HUES64 (cell line): Measurements from ENCODE around the gene MRPS2.

Experiments used
- H3K27ac ChIP-seq: 2 replicates; pipeline ENCODE4 v1.7.0; 2013; ENCODE audit warnings: low read depth, low read length, inconsistent platforms
- H3K27me3 ChIP-seq: 2 replicates; pipeline ENCODE4 v1.6.1; 2013; ENCODE audit warnings: mild to moderate bottlenecking, low read length; ENCODE audit not compliant: insufficient read depth
- H3K36me3 ChIP-seq: 2 replicates; pipeline ENCODE4 v1.6.1; 2013; ENCODE audit warnings: mild to moderate bottlenecking, low read length; ENCODE audit not compliant: insufficient read depth
- H3K4me1 ChIP-seq: 2 replicates; pipeline ENCODE4 v1.6.1; 2013; ENCODE audit warnings: mild to moderate bottlenecking, low read length, moderate library complexity; ENCODE audit not compliant: insufficient read depth
- H3K4me3 ChIP-seq: 2 replicates; pipeline ENCODE4 v1.5.1; 2013; ENCODE audit warnings: mild to moderate bottlenecking, low read length, moderate library complexity
- H3K9ac ChIP-seq: 2 replicates; pipeline ENCODE4 v1.6.1; 2013; ENCODE audit warnings: mild to moderate bottlenecking, low read depth, low read length
- H3K9me3 ChIP-seq: 2 replicates; pipeline ENCODE4 v1.6.1; 2013; ENCODE audit warnings: low read depth, low read length; ENCODE audit not compliant: insufficient read depth
- WGBS: fragments of 150-250, 120-280 bp; methylation state at CpG from one replicate; pipeline ENCODE4 v1.1.7; 2013; ENCODE audit warnings: missing lambda C conversion rate; 5-methylcytosine and 5-hydroxymethylcytosine counted together

MRPS2 gene

DNA sequence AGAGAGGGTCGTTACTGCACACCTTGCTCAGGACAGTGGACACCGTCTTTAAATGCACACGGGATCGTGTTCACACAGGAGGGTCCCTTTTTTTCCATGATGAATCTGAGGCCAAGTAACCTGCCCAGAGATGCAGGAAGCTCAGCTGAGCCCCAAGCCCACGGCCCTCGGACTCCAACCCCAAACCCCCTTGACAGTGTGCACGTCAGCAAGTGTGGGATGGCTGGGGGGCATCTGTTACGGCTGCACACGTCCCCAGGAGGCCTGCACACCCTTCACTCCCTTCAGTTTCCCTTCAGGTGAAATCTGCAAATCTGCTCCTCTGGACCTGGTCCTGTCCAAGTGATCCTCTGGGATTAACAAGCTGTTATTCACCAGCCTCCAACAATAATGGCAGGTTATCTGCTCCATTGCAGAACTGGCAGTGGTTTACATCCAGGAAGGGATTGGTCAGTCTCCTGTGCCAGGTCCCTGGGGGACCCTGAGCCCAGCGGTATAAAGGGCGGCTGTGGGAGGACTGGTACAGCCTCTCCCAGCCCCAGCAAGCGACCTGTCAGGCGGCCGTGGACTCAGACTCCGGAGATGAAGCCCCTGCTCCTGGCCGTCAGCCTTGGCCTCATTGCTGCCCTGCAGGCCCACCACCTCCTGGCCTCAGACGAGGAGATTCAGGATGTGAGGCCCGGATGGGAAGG, 20.6 kb downstream of the MRPS2 start, which contains the start of gene LCN1:
Gene LCN1, plus strand, starts transcription at position 525 of the 692 bp plus-strand sequence. Its CDS starts 58 bp downstream, at position 583.
- 92% methylated on average over 18 of the region's 18 CpGs for WGBS
- Histone ChIP-seq H3K9ac (no peak within 1 kb of the TSS), H3K27me3 (no peaks in the 10 kb centered on the region), H3K4me3 (no peak within 1 kb of the TSS), H3K9me3 (no peaks in the 10 kb centered on the region), H3K4me1 (no peaks in the 10 kb centered on the region), H3K36me3 (no peaks in the 10 kb centered on the region), H3K27ac (no peak within 1 kb of the TSS)

- Histone ChIP-seq H3K27me3 (no peaks in the 10 kb centered on the region), H3K27ac (no peak overlapping the region), H3K4me1 (no peaks in the 10 kb centered on the region), H3K36me3 (no peaks in the 10 kb centered on the region), H3K9me3 (no peaks in the 10 kb centered on the region), H3K4me3 (no peak overlapping the region), H3K9ac (no peak overlapping the region)
- 92% methylated on average over 9 of the region's 11 CpGs for WGBS
Measured at GRCh38 chr9:135521608-135522095, 21.2 kb downstream of the MRPS2 start.

DNA sequence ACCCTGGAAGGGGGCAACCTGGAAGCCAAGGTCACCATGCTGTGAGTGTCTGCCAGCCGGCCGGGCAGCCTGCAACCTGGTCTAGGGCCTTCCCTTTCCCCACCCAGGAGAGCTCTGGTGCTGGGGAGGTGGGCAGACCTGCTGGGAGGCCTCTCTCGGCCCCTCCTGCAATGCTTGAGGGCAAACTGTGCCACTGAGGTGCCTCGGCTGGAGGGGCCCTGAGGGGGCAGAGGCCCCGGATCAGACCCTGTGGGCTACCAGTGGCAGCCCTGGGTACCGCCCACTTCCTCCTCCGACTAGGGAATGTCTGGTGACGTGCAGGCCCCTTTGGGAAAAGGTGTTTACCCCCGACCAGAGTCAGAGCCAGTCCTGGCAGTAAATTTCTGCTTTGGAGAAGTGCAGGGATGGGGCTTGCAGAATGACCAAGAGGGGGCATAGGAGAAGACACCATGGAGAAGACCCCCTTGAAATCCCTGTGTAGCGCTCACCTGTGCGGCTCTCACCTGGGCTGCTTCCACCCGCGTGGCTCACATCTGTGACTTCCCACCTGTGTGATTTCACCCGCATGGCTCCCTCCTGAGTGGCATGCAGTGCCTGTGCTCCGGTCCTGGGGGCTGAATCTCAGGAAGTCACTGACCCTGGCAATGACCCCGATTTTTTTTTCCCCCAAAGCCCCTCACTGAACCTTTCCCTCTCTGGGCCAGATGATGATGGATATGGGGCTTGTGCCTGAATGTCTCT, 21.8 kb downstream of the MRPS2 start:
- Histone ChIP-seq H3K9me3 (no peaks in the 10 kb centered on the region), H3K9ac (no peak overlapping the region), H3K4me3 (no peak overlapping the region), H3K27ac (no peak overlapping the region), H3K27me3 (no peaks in the 10 kb centered on the region), H3K4me1 (no peaks in the 10 kb centered on the region), H3K36me3 (no peaks in the 10 kb centered on the region)
- WGBS, result 88% methylated on average over 14 of the region's 16 CpGs

DNA sequence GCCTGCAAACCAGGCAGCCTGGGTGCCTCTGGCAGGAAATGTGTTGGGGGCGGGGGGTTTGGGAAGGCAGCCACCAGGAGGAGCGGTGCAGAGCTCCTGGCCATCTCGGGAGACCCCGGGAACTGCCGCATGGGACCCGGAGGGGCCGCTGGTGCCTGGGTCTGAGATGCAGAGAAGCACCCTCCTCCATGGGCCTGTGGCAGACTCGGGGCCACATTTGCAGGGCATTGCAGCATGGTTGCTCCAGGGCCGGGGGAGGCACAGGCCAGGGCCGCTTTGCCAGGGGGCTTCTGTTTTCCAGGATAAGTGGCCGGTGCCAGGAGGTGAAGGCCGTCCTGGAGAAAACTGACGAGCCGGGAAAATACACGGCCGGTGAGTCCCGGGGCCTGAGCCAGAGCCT, 22.4 kb downstream of the MRPS2 start:
- no peak overlapping the region for H3K27ac ChIP-seq
- WGBS, result 90% methylated on average over 17 of the region's 17 CpGs
- H3K9ac ChIP-seq, result no peak overlapping the region
- H3K27me3 ChIP-seq, result no peaks in the 10 kb centered on the region
- no peak overlapping the region for H3K4me3 ChIP-seq
- H3K36me3 ChIP-seq, result no peaks in the 10 kb centered on the region
- H3K9me3 ChIP-seq, result no peaks in the 10 kb centered on the region
- no peaks in the 10 kb centered on the region for H3K4me1 ChIP-seq

DNA sequence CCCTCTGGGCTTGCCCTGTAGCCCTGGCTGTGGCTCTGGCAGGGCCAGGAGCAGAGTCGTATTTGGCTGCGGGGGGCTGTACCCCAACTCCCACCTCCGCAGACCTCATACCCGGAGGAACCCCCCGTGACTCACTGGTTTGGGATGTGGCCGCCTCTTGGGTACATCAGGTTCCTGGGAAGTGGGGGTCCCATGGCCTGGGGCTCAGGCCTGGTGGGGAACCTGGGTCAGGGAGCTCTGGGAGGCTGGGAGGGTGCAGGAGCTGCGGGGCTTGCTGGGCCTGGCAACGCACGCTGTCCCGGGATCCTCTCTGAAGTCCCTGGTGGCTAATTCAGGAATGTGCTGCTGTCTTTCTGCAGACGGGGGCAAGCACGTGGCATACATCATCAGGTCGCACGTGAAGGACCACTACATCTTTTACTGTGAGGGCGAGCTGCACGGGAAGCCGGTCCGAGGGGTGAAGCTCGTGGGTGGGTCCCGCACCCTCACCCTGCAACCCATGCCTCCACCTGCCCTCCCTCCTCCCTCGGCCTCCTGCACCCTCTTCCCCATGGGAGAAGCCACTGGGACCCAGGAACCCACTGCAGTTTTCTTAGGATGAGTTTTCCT, 23.1 kb downstream of the MRPS2 start:
- H3K9ac ChIP-seq, result no peak overlapping the region
- 87% methylated on average over 21 of the region's 21 CpGs for WGBS

DNA sequence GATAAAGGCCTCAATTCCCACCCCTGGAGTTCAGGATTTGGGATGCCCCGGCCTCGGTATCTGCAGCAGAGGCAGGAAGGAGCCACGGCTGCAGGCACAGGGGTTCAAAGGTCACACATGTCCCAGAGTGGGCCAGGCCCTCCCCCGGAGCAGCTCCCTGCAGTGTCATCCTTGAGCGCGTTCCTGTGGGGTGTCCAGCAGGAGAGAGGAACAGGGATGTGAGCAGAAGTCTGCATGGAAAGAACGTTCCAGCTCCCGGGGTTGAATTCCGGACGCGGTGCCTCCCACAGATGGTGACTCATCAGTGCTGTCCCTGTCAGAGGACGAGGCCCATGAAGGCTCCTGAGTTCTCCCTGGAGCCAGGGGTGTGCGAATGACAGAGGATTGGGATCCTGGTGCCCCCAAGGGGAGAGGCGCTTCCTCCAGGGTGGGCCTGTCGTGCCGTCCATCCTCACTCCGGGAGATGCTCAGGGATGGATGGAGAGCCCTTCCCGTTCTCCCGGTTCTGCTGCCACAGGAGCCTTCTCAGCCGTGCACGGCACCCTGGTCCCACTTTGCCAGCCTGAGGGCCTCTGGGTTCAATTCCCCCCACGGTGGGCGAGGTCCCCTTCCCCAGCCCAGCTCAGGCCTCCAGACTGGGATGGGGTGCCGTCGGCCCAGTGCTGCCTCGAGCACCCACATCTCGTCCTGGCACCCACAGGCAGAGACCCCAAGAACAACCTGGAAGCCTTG, 23.8 kb downstream of the MRPS2 start:
- Histone ChIP-seq H3K4me1 (no peaks in the 10 kb centered on the region), H3K9me3 (no peaks in the 10 kb centered on the region), H3K27me3 (no peaks in the 10 kb centered on the region), H3K36me3 (no peaks in the 10 kb centered on the region), H3K27ac (no peak overlapping the region), H3K9ac (no peak overlapping the region), H3K4me3 (no peak overlapping the region)
- WGBS, result 85% methylated on average over 27 of the region's 27 CpGs

More for the DNA sequence above, 23.1 kb downstream of the MRPS2 start:
- Histone ChIP-seq H3K9me3 (no peaks in the 10 kb centered on the region), H3K4me3 (no peak overlapping the region), H3K27me3 (no peaks in the 10 kb centered on the region), H3K36me3 (no peaks in the 10 kb centered on the region), H3K27ac (no peak overlapping the region), H3K4me1 (no peaks in the 10 kb centered on the region)

DNA sequence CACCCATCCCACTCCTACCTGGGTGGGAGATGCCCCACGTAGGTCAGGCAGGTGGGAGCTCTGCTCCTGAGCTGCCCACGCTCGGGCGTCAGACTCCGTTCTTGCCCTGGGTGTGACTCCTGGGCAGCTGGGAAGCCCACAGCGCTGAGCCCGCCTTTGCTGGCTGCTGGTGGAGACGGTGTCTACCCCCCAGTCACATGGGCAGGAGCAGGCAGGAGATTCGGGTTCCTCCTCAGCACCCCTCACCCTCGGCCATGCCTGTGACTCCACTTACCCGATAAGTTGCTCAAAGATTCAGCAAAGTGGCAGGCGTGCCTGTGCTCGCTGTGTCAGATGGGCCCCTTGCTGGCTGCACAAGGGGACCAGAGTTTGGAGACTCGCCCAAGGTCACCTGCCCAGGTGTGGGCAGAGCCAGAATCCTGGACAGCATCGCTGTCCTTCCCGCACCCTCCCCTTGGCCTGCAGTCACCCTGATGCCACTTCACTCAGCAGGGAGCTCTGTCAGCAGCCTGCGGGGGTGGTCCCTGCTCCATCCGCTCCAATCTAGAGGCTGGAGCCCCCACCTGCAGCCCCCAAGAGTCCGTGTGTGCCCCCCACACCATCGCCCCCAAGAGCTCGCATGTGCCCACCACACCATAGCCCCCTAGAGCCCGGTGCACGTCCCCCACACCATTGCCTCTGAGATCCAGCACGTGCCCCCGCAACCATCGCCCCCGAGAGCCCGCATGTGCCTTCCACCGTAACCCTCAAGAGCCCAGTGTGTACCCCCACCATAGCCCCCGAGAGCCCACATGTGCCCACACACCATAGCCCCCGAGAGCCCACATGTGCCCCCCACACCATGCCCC, 25.0 kb downstream of the MRPS2 start:
- Histone ChIP-seq H3K27me3 (no peaks in the 10 kb centered on the region), H3K27ac (no peak overlapping the region), H3K9me3 (no peaks in the 10 kb centered on the region), H3K36me3 (no peaks in the 10 kb centered on the region), H3K4me1 (no peaks in the 10 kb centered on the region), H3K9ac (no peak overlapping the region), H3K4me3 (no peak overlapping the region)
- 93% methylated on average over 28 of the region's 31 CpGs for WGBS

DNA sequence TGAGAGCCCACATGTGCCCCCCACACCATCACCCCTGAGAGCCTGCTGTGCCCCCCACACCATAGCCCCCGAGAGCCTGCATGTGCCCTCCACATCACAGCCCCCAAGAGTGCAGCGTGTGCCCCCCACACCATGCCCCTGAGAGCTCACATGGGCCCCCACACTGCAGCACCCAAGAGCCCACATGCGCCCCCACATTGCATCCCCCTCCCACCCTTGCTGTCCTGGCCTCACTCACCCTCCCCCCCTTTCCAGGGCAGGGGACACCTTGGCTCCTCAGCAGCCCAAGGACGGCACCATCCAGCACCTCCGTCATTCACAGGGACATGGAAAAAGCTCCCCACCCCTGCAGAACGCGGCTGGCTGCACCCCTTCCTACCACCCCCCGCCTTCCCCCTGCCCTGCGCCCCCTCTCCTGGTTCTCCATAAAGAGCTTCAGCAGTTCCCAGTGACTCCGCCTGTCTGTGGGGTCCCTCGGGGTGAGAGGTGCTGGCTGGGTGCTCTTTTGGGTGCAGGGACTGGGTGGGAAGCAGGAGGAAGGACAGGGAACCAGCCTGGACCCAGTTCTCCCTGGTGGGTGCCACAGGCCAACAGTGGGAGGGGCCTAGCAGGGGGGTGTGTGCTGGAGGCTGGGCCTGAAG, 25.7 kb downstream of the MRPS2 start:
- no peaks in the 10 kb centered on the region for H3K27me3 ChIP-seq
- H3K36me3 ChIP-seq, result no peaks in the 10 kb centered on the region
- no peaks in the 10 kb centered on the region for H3K4me1 ChIP-seq
- no peak overlapping the region for H3K9ac ChIP-seq
- H3K9me3 ChIP-seq, result no peaks in the 10 kb centered on the region
- H3K27ac ChIP-seq, result no peak overlapping the region
- H3K4me3 ChIP-seq, result no peak overlapping the region
- WGBS, result 87% methylated on average over 11 of the region's 11 CpGs

GRCh38 chr9:135526730-135527571, 26.5 kb downstream of the MRPS2 start:
- Histone ChIP-seq H3K27me3 (no peaks in the 10 kb centered on the region), H3K9ac (no peak overlapping the region), H3K4me1 (no peaks in the 10 kb centered on the region), H3K27ac (no peak overlapping the region), H3K4me3 (no peak overlapping the region), H3K9me3 (no peaks in the 10 kb centered on the region), H3K36me3 (no peaks in the 10 kb centered on the region)
- 78% methylated on average over 30 of the region's 30 CpGs for WGBS
